Activated CD8-positive, alpha-beta memory T cell treated with anti-CD3 and anti-CD28 coated beads for 24 hours (primary cell): Measurements from ENCODE around the gene NRXN3.

ENCODE experiments used
- DNase-seq: peaks from one replicate; pipeline ENCODE4 v3.0.0-alpha.2; 2020

NRXN3 gene

DNA sequence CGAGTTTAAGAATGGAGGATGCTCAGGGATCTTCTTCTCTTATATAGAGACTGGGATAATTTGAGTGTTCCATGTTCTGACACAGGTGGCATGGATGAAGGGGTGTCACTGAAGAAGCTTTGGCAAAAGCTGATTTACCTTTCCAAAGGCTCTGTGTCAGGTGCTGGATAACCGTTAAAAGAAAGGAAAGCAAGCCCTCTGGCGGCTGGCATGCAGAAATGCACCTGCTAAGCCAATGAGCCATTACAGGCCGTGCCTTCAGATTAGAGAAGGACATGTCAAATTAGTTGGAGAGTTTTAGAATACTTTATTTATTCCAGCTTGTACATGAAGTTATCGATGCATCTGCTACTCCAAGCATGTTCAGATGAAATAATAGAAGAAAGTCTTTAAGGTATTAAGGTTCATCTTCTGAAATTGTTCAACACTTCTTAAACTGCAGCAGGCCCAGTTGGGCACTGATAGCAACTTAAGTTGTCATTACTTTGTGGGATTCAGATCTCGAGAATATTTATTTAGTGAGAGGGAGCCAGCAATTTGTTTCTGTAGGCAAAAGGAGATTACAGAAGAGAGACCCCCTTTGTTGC is 678.2 kb downstream of the NRXN3 start:
- no peak for DNase-seq

DNA sequence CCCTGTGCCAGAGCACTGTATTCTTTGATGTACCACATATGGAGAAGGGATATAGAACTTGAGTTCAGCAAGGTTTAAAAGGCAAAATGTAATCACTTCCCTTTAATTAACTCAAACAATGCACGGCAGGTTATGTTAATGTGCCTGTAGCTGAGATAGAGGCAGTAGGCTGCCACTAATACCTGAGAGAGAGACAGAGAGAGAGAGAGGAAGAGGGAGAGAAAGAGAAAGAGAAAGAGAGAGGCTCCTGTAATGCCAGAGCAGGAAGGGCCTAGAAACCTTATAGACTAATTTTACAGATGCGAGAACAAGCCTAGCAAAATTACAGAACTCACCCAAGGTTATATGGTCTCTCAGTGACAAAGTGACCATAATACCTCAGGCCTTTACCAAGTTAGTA is 679.8 kb downstream of the NRXN3 start:
- DNase-seq, result no peak

DNA sequence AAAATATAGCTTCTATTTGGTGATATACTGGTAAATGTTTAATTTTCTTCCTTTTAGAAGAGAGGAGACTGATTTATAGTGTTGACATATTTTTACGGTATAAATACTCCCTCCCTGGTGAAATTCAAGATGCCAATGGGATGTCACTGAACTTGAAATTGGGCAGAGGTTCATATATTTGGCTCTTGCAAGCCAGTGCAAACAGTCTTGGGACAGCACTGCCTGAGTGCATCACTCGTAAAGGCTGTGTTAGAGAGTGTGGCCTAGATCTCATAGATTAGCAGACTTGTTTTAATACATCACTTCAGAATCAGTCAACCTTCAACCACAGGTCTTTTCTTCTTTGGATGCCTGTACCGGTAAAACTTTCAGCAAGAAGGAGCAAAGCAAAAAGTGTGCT is 681.0 kb downstream of the NRXN3 start:
- no peak for DNase-seq

DNA sequence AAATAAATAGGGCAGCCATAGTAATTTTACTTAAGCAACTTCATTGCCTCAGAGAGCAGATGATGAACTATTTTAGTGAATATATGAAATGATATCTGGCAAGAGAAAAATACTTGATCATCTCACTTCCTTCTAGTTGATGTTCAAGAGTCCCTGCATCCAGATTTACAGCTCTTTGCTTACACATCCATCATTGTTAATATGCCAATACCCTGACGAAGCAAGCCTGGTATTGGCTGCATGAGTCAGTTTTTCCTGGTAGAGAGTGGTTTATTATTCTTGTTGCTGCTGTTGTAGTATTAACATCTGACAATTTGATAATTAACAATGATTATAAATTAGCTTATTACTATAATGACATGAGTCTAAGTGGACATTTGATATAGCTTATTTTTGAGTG is 681.9 kb downstream of the NRXN3 start:
- no peak for DNase-seq

DNA sequence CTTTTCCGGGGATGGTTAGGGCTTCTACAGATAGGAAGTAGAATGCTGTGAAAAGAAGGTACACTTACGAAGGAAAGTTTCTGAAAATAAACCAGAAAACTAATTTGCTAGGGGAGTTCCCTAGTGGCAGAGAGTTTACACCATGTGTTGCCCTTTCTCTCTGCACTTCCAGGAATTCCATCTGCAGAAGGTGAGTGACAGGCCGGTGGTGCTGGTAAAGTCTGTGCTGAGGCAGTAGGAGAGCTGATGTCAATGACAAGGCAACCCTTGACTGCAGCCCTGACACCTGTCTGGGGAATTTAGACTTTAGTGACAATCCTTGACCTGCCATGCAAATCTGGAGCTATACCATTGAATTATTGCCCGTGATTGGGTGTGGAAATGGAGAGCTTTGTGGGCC is 687.8 kb downstream of the NRXN3 start:
- DNase-seq, result no peak

DNA sequence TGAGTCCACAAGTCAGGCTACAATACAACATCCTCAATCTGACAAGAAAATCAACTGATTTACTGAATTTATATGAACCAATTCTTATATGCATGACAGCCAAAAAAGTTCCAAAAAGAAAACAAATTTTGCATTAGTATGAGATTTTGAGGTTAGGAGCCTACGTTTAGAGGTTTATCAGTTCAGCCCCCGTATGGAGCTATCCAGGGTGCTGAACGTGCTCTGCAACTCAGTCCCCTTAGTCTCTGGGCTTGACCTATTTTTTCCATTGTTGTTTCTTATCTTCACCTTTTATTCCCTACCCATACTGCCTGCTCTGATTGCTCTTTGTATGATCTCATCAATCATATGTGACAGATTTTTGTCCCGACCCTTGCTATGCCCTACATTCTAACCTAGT is 693.0 kb downstream of the NRXN3 start:
- no peak for DNase-seq

DNA sequence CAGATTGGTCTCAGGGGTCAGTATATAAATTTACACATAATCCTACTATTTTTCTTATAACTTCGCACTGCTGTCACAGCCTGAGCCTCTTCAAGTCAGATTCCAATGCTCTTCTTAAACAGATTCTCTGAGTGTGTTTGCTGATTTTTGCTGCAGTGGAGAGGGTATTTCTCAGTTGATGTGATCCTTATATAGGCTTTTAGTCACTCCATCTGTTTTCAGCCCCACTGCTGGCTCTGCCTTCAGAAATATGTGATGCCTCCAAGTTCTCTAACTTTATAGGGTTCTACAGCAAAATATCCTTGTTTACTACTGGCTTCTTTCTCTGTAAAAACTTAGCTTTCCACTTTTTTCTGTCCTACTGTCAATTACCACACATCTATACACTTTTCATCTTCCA is 702.7 kb downstream of the NRXN3 start:
- DNase-seq, result no peak

DNA sequence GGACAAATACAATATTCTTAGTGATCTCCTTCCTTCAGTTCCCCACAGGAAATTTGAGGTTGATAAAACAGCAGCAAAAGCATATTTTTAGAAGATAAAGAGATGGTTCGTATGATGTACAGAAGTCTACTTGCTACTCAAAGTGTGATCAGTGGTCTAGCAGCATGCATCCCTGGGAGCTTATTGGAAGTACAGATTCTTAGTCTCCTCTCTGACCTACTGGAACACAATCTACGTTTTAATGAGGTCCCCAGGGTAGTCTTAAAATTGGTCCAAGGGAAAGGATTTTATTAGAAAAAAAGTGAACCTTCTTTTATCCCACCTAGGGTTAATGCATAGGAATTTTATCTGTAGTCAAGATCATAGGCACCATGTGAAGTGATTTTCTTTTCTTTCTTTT is 703.4 kb downstream of the NRXN3 start:
- DNase-seq, result no peak

DNA sequence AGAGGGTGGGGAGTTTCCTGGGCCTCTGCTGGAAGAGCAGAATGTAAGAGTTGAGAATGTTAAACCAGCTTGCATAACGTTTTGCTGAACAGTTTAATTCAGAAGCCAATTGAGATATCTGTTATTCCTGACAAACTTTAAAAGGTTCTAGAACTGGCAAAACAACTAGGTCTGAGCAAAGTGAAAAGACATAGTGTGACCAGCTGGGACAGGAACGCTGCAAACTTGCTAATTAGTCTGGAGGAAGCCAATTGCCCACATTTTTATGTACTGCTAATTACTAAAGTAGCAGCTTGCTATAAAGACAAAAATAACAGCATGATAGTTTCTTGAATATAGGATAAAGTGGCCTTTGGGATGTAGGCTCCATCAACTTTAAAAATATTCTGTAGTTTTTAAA is 704.9 kb downstream of the NRXN3 start:
- DNase-seq, result no peak

DNA sequence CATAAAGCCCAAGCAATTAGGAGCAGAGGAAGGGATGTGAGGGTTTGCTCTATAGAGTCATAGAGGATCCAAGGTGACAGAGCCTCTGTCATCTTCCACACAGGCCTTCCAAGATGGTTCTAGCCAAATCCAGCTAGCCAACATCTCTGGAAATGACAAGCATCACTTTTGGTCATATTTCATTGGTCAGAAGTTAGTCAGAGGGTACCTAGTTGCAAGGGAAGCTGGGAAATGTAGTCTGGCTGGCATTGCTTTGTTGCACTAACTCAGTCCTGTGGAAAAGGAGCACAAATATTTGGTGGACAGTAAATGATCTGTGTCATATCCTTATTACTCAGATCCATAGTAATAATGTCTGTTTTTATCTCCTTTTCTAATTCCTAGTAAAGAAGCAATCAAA is 715.7 kb downstream of the NRXN3 start:
- no peak for DNase-seq

DNA sequence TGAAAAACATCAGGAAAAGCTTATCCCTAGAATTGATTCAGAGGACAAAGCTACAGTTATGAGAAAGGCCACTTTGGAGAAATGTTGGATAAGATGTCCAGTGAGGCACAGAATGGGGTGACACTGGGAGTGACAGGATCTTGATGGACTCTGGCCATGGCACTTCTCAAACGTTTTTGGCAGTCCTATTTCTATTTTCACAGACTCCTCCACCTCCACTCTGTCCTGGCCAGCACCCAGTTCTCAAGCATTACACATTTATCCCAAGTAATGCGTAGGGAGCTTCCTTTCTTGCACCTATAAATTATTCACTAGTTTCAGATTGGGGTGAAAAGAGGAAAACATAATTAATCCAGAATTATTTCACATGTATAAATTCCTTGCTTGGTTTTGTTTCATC is 727.3 kb downstream of the NRXN3 start:
- no peak for DNase-seq

DNA sequence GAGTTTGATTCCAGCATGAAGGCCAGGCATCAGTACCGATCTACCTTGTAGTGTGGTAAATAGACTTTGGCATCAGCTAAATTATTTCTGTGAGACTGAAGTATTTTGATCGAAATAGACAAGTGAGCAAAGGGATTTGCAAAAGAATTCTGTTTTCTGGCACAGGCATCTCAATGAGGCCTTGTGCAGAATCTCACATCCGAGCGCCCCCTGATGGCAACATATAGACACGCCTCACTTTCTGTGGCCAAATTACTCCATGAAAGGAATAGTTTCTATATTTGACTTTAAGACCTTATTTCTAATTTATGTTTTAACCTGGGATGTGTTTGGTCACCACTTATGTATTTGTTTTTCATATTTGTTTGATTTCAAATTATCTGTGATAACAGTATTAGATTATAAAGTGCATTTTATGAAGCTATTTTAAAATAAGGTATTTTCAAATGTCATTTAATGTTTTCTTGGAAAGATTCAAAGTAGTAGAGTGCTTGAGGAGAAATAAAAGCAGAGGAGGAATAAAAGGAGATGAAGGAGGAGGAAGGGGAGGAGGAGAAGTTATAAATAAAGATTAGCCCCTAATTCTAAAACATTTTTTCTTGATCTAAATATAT is 731.9 kb downstream of the NRXN3 start:
- DNase-seq, result no peak

DNA sequence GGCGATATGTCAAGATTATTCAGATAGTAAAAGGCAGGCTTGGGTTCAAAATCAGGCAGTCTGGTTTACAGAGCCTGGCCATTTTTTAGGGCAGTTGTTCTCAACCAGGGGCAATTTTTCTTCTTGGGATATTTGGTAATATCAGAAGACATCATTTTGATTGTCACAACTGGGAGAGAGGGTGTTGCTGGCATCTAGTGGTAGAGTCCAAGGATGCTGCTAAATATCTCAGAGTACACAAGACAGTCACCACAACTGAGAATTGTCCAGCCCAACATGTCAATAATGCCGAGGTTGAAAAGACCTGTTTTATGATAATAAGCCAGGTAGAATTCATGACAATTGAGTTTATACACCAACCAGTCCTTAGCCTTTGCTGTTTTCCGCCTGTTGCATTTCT is 733.9 kb downstream of the NRXN3 start:
- no peak for DNase-seq

DNA sequence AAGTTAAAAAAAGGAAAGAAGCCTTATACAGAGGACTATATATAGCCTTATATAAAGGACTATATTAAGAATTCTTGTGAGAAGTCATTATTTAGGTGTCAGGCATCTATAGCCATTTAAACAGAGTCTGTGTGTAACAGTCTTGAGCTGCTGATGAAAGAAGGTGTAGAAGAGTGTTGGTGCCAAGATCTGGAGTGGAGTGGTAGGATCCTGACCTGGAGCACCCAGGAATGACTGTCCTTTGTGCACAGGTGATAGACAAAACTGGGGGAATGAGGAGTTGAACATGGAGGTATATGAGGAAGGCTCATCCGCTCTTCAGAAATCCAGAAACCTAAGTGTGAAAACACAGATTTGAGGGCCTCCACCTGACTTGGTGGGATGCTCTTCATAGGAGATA is 747.3 kb downstream of the NRXN3 start:
- DNase-seq, result no peak

DNA sequence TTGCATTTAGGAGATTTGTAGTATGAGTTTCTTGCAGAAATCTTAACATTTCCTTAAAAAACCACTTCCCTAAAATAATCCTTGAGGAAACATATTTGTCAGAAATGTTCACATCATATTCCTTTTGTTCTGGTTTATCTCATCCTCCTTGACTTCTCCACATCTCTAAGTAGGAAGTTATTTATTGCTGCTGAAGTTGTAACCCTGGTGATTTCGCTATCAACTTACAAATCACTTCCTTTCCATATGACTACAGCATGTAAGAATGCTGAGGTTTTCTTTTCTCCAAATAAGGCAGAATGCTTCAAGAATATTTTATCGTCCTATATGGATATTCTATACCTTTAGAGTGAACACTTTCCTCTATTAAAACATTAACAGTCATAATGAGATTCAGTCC is 751.7 kb downstream of the NRXN3 start:
- no peak for DNase-seq

DNA sequence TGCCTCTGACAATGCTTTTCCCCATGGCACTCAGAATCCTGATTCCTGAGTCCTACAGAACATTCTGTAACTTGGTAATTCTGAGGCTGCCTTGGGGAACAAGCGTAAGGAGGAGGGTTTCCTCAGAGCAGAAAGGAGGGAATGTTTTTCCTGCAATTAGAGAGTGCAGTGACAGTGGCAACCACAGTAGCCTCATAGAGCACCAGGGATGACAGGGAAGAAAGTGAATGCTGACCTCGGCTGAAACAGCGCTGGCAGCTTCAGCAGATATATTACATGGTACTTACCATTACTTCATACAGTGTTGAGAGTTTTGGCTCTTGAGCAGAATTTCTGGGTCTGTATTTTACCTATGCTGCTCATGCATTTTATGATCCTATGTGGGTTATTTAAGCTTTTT is 757.1 kb downstream of the NRXN3 start:
- DNase-seq, result no peak

DNA sequence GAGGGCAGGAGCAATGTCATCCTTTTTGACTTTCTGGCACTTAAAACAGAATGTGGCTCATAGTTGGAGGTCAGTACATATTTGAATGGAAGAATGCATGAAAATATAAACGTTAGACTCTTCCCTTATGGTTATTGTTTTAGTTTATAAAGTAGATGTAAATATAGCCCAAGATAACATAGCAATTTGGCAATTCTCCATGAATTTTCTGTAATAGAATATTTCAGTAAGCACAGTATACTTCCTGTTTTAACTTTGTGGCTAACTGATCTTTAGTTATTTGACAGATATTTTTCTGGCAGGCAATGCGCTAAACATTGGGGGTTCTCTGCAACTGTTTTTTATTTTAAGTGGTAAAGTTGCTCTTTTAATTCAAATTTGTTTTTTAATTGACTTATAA is 763.0 kb downstream of the NRXN3 start:
- DNase-seq, result no peak

DNA sequence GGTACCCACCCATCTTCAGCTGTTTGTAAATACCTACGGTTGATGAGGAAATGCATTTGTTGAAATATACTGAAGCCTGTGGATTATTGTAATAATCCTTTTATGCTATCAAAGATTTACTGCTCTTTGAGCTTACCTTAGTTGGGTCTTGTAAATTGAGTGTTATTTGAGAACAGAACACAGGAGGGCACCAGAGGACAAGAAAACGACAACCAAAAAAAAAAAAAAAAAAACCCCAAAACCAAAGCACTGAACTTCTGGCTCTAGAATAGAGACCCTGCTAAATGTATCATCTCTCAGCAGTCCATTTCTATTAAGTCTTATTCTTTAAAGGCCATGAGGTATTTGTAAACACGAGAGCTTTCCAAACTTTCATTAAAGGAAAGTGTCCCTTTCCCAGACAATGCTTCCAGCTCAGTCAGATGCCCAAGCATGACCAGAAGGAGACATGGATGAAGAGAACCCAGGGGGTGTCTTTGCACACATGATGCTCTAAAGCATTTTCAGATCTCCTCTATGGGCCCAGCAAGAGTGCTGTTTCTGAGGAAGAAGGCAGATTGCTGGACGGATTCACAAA is 763.9 kb downstream of the NRXN3 start:
- DNase-seq, result no peak

DNA sequence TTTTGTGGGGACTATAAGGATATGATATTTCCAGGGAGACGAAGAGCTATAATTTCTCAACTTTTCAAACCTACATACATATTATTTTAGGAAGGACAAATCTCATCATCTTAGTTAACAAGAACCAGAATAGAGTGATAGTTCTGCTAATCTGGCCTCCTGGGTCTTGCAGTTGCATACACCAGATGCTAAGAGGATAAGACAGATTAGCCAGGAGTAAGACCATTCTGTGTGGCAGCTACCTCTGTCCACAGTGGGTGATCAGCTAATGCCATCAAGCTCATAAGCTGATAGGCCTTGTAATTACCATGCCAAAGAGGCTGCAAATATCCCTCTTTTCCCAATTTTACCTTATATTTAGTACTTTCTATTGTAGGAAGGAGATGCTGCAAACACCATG is 776.8 kb downstream of the NRXN3 start:
- no peak for DNase-seq

DNA sequence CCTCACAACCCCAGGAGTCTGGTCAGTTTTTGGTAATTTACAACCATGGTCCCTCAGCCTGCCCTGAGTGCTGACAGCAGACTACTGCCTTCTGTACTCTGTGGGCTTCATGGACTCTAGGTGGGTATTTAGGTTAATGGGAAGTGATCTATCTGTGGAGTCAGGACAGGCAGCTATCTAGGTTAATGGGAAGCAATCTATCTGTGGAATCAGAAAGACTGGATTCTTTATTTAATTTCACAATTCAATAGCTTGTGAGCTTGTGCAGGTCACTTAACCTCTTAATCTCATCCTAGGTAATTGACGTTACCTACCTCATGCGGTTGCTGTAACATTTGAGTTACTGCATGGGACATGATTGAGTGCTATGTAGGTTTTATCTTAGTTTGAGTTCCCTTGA is 777.5 kb downstream of the NRXN3 start:
- DNase-seq, result no peak

DNA sequence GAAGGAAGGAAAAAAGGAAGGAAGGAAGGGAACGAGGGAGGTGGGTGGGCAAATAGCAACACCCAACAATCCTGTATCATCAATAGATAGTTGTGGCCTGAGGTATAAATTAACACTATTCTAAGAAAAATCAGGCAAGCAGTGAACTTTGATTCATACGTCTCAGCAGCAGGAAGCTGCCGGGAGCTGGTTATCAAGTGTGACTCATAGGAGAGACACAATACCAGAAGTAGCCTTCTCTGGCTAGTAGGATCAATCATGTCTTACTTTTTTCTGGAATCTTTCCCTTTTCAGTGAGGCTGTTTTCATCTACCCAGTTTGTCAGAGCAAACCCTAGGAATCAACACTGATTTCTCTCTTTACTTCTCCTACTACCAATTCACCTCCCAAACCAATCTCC is 780.5 kb downstream of the NRXN3 start:
- DNase-seq, result no peak

DNA sequence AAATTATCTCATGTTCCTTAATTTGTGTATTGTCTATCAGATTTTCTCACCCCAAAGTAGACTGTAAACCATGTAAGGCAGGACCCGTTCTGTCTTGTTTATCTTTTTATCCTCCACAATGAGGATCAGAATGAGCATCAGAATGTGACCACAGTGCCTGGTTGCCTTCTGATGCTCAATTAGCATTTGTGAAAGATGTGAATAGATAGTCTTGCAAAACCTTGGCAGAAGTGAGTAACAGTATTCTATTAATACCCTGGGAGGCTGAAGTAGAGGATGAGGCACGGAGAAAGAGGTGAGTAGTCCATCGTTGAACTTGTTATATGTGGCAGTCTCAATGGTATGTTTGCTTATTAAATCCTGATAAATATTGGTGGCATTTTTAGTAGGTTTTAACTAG is 781.4 kb downstream of the NRXN3 start:
- no peak for DNase-seq

DNA sequence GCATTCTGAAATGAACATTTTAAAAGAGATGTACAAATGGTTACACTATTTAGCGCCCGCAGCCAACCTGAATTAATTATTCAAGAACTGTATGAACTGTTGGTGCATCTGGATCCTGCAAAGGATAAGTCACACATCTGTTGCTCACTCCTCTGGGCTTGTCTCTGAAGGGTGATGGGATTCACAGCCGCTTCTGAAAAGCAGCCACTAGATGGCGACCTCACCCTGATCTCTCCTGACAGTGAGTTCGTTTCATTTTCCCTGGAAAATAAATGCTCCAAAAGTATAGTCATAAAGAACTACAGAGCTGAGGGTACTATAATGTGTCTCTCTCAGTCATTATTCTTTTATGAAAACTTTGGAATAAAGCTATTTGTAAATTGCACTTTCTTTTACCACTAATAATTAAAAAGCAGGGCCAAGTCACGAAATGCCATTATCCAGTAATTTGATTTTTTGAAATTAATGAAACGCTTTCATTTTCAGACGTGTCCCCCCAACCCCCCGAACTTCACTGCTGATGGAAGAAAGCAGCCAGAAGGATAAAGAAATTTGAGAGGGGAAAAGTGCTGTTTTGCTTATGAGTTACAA is 789.6 kb downstream of the NRXN3 start:
- DNase-seq, result peak; percentile 66

DNA sequence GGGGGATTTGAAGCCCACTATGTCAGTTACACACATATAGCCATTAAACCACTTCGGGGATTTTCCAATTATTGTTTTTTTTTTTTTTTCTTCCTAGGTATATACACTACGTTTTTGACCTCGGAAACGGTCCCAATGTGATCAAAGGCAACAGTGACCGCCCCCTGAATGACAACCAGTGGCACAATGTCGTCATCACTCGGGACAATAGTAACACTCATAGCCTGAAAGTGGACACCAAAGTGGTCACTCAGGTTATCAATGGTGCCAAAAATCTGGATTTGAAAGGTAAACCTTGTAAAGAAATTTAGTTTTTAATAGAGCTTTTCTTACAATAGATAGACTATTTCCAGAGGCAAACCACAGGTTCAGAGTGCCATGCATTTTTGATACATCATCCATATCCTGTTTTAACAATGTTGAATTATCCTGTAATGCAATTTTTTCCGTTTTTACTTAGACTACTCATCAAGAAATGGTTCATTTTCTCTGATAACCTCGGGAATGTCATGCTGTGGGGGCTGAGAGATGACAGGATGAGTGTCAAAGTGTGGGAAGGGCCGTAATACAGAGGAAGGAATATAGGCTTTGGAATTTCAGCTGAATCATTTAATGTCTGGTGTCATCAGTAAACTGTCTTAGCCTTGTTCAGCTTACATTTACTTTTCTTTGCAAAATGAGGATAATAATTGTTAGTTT is 797.1 kb downstream of the NRXN3 start:
- no peak for DNase-seq
